ENCODE data around the gene MYEOV.

Gene MYEOV

DNA sequence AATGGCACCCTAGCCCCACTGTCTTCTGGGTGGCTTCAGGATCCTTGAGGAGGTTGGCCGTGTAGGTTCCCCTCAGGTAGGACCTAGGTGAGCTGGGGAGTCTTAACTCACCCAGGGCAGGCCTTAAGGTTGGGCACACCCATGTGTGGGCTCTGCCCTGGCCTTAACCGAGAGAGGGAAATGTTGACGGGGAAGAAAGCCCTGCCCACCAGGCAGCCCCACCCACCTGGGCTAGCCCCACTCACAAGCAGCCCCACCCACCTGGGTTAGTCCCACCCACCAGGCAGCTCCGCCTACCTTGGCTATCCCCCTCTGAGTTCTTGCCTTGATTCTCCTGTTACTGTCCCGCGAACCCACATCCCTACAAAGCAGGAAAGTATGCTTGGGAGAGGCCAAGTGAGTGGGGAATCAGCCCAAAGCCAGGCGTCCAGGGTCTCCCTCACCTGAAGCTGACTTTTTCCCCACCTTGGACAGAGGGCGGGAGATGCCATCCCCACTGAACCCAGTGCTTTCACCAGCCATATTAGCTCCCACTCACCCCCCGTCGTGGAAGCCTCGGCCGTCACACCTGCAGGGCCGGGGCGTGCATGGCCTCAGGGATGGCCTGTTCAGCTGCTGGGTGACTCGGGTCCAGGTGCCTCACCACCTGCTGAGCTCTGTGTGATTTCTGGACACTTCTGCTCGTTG, at the start of gene MYEOV:
MYEOV (plus strand) TSS at position 337 of the 687 bp plus-strand sequence. CDS start 1,200 bp downstream, outside the sequence.
- DNase-seq (ENCODE audit: low read depth) = no peak
- H3K4me3 ChIP-seq (ENCODE audit: low read depth, low read length) = no peak within 1 kb of the TSS

DNA sequence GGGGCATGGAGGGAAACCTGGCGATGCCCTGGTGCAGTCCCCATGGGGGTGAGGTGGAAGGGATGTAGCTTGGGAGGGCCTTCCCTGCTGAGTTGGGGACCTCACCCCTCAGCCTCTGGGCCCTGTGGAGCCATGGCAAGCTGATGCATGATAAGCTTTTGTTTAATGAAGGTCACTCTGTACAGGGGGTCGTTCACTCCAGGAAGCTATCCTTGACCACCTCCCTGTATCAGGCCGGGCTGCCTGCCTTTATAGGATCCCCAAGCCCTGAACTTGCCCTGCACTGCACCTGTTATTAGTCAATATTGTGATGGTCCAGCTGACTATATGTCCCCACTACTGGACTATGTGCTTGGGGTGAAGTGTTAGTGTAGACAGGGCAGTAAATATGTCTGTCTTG, 49.7 kb upstream of the MYEOV start:
- H3K4me3 ChIP-seq (ENCODE audit: low read depth, low read length) = no peak overlapping the region
- DNase-seq (ENCODE audit: low read depth) = no peak

- H3K4me3 ChIP-seq (ENCODE audit: low read depth, low read length) = no peak overlapping the region
- DNase-seq (ENCODE audit: low read depth) = no peak
Observed at GRCh38 chr11:69245041-69245440, 48.9 kb upstream of the MYEOV start.

GRCh38 chr11:69245491-69246345, 48.2 kb upstream of the MYEOV start:
- no peak overlapping the region for H3K4me3 ChIP-seq (ENCODE audit: low read depth, low read length)
- no peak for DNase-seq (ENCODE audit: low read depth)

- H3K4me3 ChIP-seq (ENCODE audit: low read depth, low read length) = no peak overlapping the region
- DNase-seq (ENCODE audit: low read depth) = peak; percentile 4
Observed at GRCh38 chr11:69249311-69250185, 44.4 kb upstream of the MYEOV start.

DNA sequence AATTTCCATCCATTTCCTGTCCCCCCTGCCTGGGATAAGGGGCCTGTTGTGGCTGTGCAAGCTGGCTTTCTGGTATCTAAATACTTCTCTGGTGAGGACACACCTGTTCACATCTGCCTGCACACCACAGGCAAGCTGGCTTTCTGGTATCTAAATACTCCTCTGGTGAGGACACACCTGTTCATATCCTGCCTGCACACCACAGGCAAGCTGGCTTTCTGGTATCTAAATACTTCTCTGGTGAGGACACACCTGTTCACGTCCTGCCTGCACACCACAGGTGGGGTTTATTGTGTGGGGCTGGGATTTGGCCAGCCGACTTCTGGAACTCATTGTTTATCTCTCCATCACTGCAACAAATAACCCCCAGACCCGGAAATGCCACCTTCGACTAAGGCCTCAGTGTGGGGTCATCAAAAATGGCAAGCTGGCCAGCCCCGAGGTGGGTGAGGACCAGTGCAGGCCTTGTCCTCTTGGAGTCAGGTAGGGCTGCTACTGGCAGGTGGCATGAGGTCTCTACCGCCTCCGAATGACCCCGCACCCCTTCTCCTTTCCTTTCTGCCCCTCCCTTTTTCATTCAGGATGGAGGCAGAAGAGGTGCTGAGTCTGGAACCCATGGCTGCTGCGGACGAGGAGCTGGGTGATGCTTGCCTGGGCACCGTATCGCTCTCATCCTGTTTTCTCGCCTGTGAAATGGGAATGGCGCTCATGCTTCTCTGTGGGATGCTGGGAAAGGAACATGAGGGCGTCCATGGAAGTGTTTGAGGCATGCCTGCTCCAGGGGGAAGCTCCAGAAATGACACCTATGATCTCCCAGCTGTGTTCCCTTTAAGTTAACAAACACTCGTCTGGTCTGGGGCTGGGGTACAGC, 43.5 kb upstream of the MYEOV start:
- DNase-seq (ENCODE audit: low read depth) = no peak
- no peak overlapping the region for H3K4me3 ChIP-seq (ENCODE audit: low read depth, low read length)

DNA sequence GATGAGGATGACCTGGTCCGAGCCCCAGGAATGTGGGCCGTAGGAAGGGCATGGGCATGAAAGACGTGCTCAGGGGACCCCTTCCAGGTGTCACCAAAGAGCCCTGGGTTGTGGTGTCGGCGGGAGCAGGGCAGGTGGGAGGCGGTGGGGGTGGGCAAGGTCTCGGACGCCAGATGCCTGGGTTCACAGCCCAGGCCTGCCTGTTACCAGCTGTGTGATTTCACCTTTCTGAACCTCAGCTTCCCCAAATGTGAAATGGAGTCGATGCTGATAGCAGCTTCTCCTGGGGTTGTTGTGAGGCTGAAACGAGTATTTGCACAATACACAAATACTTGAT, 42.9 kb upstream of the MYEOV start:
- DNase-seq (ENCODE audit: low read depth) = no peak
- H3K4me3 ChIP-seq (ENCODE audit: low read depth, low read length) = no peak overlapping the region

DNA sequence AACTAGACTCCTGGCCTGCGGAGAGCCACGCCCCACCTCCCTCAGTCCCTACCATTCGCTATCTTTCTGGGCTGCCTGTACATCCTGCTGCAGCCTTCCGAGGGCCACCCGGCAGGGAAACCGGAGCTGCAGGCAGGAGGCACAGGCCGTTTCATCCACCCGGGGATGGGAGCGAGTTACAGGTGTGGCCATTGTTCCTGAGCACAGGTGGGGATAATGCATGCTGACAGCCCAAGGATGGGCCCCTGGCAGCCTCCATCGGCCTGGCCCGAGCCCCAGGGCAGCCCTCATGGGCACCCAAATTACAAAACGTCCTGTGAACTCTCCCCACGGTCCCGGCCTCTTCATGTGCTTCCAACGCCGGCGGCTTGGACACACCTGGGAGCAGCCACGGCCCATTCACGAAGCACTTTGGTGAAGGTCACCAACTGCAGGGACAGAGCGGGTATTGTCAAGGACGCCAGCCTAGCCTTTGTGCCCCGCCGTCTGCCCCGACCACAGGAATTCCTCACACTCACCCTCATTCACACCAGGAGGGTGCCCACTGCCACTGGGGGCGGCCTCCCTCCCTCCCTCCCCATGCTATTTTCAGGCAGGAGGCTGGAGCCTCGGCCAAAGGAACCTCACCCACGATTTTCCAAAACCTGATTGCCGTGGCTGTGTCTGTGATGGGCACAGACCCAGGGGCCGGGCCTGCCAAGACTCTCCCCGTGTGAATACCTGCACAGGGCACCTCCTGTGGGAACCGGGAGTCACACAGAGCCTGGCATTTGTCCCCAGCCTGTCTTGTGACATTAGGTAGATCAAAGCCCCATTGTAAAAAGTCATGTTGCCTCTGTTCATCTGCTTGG, 42.1 kb upstream of the MYEOV start:
- H3K4me3 ChIP-seq (ENCODE audit: low read depth, low read length) = no peak overlapping the region
- no peak for DNase-seq (ENCODE audit: low read depth)

DNA sequence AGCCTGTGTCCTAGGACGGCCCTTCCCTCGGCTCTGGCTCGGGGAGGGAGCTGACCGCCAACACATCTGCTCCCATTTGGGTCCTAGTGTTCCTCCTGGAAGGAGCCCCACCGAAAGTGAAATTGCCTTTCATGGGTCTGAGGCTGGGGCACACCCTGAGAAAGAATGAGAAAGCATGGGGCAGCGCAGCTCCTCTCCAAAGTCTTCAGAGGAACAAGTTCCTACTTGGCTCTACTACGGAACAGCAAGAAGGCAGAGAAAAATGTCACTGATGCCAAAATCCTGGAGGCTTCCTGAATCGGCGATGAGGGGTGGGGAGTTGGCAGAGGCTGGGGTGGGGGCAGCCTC, 41.5 kb upstream of the MYEOV start:
- H3K4me3 ChIP-seq (ENCODE audit: low read depth, low read length) = no peak overlapping the region
- DNase-seq (ENCODE audit: low read depth) = no peak

- no peak for DNase-seq (ENCODE audit: low read depth)
- no peak overlapping the region for H3K4me3 ChIP-seq (ENCODE audit: low read depth, low read length)
Observed at GRCh38 chr11:69253028-69253427, 40.9 kb upstream of the MYEOV start.

- H3K4me3 ChIP-seq (ENCODE audit: low read depth, low read length) = no peak overlapping the region
- DNase-seq (ENCODE audit: low read depth) = no peak
Observed at GRCh38 chr11:69257134-69257533, 36.8 kb upstream of the MYEOV start.

DNA sequence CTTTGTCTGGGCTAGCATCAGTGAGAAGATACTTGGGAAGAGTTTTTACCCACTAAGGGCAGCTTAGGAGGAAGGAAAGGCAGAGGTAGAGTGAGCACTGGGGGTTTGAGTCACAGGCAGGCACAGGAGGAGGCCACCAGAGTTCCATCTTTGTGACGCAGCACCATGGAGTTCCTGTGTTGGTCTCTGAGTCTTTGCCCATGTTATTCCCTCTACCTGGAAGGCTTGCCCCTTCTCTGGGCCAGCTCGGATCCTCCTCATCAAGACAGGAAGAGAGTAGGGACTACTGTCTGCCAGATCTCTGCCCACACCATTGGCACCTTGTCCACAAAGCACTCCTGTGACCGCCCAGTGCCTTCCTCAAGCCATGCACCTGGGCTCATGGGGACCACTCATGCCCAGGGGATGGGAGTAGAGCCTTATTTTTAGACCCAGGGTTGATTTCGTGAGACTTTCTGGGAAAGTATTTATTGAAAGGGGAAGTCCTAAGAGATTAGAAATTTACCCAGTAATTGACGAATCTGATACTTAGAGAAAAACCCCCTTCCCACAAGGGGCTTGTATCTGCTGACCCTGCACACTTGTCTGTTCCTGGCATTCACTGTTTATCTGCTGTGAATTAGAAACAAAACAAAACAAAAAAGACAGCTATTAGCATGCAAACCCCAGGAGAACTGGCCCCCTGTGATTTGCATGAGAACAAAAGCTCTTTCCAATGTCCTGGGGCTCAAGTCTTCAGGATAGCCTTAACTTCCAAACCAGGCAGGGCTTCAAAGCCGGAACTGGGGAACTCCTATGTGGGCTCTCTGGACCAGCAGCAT, 35.9 kb upstream of the MYEOV start:
- H3K4me3 ChIP-seq (ENCODE audit: low read depth, low read length) = no peak overlapping the region

DNA sequence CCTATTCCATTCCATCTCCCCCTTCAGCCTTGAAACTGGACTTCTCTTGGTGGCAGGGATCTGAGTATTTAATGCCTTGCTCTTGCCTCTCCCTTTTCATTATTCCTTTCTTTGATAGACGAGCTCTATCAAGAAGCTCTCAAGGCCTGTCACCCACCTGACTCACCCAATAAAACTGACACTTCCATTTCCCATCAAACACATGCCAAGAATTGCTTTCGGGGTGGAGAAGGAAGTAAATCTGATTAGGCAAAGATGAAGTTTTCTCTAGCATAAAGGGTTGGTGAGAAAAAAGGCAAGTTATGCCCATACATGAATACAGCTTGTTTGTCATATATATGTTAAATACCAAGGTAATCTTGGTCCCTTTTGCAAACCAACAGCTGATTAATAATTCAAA, 34.9 kb upstream of the MYEOV start:
- DNase-seq (ENCODE audit: low read depth) = no peak
- H3K4me3 ChIP-seq (ENCODE audit: low read depth, low read length) = no peak overlapping the region

More for the DNA sequence above, 35.9 kb upstream of the MYEOV start:
- no peak for DNase-seq (ENCODE audit: low read depth)

- no peak for DNase-seq (ENCODE audit: low read depth)
- H3K4me3 ChIP-seq (ENCODE audit: low read depth, low read length) = no peak overlapping the region
Observed at GRCh38 chr11:69260622-69261021, 33.3 kb upstream of the MYEOV start.

GRCh38 chr11:69261116-69261515, 32.8 kb upstream of the MYEOV start:
- no peak for DNase-seq (ENCODE audit: low read depth)
- no peak overlapping the region for H3K4me3 ChIP-seq (ENCODE audit: low read depth, low read length)

DNA sequence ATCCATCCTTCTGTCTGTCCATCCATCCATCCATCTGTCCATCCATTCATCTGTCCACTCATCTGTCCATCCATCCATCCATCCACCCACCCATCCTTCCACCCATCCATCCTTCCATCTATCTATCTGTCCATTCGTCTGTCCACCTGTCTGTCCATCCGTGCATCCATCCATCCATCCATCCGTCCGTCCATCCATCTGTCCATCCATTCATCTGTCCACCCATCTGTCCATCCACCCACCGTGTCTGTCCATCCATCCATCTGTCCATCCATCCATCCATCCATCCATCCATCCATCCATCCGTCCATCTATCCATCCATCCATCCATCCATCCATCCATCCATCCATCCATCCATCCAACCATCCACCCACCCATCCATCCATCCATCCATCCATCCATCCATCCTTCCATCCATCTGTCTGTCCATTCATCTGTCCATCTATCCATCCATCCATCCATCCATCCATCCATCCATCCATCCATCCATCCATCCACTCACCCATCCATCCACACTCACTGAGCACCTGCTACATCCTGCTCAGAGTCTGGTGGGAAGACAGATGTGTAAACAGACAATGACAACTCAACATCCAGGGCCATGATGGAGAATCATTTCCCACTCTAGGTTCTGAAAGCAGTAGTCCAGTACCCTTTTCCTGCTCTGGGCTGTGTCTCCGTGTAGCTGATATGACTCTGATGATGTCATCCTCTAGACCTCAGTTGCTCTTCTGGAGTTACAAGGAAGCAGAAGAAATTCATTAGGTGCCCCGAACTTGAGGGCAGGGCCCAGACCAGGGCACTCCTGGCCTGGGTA, 30.8 kb upstream of the MYEOV start:
- no peak overlapping the region for H3K4me3 ChIP-seq (ENCODE audit: low read depth, low read length)
- DNase-seq (ENCODE audit: low read depth) = no peak

GRCh38 chr11:69263736-69264052, 30.3 kb upstream of the MYEOV start:
- no peak for DNase-seq (ENCODE audit: low read depth)
- no peak overlapping the region for H3K4me3 ChIP-seq (ENCODE audit: low read depth, low read length)

All from skeletal muscle cell (primary cell).